Effector CD4-positive, alpha-beta T cell (primary cell): ENCODE results near the gene CFAP58.
A peak's percentile ranks its signal among the peaks of the same experiment; 100 is the strongest.

ENCODE experiments used
- DNase-seq: peaks from one replicate; pipeline ENCODE4 v3.0.0-alpha.2; 2020

Gene CFAP58

DNA sequence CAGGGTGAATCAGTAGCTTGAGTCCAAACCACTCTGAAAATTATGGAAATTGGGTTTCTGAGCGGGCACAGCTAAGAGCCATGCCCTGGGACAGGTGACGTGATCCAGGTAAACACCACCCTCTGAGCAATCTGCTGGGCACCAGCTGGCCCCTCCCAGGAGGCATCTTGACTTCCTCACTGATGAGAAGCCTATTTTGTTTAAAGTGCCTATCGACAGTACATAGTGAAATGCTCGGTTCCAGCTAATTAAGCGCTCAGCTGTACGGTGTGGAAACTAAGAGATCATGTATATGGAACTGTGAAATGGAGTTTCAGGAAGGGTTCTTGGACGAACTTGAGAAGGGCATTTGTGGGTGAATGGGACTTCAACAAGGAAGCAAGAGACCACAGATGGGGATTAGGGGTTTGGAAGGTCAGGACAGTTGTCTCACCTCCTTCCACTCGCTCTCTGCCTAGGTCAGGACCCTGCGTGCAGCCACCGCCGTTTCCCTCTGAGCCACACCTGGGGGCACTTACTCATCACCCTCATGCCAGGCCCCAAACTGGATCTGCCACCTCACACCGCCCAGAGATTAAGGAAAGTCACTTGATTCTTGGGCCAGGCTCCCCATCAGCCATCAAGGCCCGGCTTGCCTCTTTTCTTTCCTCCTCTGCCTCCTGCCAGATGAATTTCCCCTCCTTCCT, 18.5 kb upstream of the CFAP58 start:
- DNase-seq = no peak

DNA sequence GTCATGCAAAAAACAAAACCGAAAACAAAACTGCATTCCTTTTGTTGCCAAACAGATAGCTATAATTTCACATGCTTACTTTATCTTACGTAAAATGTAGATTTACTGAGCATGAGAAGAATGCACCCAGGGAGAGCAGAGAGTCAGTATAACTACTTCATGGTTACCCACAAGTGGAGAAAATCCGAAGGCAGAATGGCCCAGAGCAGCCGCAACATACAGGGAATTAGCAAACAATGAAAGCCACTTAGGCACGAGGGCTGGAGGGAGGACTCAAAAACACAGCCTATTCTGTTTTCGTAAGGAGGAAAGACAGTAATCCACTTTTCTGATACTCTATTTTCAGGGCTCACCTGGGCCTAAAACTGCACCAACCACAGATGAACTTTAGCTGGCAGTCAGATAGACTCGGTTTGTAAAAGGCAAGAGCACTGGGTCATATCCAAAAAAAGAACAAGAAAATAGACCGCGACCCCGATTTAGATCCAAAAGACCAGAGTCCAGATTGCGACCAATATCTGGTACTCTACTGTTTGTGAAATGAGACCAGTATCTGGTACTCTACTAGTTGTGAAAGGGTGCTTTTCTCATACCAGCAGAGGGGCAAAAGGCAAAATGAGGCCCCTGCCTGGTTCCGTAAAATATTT, 16.7 kb upstream of the CFAP58 start:
- DNase-seq = no peak

DNA sequence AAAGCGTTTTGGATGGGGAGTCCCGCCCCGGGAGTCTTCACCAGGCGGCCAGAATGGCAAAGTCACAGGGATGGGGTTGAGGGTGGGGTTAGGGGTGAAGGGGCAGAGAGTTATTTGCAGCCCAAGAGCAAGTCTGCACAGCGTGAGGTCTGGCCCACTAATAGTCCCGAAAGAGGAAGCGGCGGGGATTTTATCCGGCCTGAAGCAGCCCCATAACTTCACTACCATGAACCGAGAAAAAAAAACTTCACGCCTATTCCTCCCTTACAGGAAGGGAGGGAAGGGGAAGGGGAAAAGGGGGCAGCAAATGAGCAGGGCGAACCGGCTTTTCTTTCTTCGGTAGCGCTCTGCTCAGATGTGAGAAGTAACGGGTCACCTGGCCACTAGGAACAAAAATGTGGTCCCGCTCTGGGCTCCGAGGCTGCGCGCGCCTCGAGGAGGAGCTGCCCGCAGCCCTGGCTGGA, 16.1 kb upstream of the CFAP58 start:
- DNase-seq = no peak

- DNase-seq = peak; percentile 63
These were observed 15.5 kb upstream of the CFAP58 start, which contains the start of gene ITPRIP for GRCh38 chr10:104337985-104338735. Gene ITPRIP (minus strand): TSS chr10:104338465. CDS start chr10:104316051, 22,414 bp downstream.

DNA sequence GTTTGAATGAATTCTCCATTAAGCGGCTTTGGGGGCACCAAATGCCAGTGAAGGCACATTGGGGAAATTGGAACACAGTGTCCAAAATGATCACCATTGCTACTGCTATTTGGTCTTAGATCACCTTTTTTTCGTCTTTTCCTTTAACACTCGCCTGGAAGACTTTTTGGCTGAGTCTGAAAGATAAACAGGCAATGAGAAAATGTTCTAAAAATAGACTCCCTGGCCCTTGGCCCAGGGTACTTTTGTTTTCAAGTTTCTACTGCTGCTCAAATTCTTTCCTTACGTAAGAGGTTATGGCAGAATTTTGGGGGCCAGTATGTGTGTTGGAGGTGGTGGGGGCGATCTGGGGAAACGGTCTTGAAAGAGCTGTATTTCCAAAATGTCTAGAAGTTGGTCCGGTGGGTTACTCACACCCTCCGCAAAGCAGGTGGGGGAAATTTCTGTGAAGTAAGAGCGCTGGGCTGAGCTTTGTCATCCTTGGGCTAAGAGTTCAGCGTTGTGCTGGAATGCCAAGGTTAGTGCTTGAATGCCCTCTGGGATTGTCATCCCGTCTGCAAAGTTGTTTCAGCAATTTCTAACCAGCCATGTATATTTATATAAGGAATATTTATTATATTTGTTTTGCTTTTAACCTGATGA, 14.0 kb upstream of the CFAP58 start:
- DNase-seq = no peak

DNA sequence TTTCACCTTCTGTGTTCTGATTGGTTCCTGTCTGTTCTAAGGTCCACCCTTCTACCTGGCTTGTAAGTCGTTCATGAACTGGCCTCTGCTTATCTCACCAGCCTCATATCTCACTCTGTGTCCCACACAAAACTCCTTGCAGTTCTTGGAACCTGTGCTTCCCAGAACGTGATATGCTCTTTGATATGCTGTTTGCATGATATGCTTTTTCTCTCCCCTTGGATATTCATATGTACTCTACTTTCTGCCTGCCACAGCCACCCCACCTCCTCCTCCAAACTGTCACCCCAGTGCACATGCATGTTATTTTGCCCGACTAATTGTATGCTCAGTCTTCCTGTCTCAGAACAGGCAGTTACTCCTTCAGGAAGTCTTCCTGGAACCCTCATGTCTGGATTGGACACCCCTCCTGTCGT, 13.5 kb upstream of the CFAP58 start:
- DNase-seq = no peak

- no peak for DNase-seq
These were observed 13.0 kb upstream of the CFAP58 start for GRCh38 chr10:104340641-104341040.

DNA sequence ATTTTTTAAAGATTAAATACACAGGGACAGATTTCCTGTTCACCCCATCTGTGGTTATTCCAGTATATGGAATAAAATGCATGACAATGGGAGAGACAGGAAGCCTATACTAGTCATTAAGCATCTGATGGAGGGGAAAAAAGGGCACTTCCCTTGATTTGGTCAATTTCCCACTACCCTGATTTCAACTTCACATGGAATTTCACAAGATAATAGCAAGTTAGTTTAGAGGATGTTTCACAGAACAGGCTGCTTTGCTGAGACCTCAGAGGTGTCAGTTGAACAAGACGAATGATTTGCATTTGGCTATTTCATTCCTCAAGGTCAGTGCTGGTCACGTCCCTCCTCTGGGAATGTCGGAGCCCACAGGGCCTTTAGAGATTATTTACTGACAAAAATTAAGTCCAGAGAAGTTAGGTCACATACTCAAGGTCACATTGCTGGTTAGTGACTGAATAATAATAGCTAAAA, 10.7 kb upstream of the CFAP58 start:
- DNase-seq = no peak

GRCh38 chr10:104344219-104344618, 9.4 kb upstream of the CFAP58 start:
- no peak for DNase-seq

GRCh38 chr10:104345515-104345914, 8.1 kb upstream of the CFAP58 start:
- DNase-seq = no peak

DNA sequence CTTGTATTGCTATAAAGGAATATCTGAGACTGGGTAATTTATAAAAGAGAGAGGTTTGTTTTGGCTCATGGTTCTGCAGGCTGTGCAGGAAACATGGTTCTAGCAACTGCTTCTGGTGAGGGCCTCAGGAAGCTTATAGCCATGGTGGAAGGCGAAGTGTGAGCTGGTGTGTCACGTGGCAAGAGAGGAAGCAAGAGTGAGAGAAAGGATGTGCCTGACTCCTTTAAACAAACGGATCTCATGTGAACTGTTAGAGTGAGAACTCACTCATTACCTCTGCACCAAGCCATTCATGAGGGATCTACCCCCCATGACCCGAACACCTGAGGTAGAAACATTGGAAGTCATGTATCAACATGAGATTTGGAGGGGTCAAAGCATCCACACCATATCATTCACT, 7.7 kb upstream of the CFAP58 start:
- DNase-seq = no peak

- no peak for DNase-seq
These were observed 6.2 kb upstream of the CFAP58 start for GRCh38 chr10:104347295-104348045.

DNA sequence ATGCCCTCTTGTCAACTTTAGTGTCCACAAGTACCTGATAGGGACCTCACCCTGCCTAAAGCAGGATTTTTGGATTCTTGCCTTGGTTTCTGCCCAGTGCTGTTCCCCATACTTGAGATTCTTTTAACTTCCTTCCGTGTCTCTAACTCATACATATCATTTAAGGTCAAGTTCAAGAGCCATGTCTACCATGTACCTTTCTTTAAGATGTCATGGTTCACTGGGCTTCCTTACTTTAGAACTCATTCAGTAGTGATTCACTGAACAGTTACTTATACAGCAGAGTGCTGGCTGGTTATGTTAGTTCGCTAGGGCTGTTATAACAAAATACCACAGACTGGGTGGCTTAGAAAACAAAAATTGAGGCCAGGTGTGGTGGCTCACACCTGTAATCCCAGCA, 5.0 kb upstream of the CFAP58 start:
- no peak for DNase-seq

- DNase-seq = no peak
These were observed 4.0 kb upstream of the CFAP58 start for GRCh38 chr10:104349623-104350126.

DNA sequence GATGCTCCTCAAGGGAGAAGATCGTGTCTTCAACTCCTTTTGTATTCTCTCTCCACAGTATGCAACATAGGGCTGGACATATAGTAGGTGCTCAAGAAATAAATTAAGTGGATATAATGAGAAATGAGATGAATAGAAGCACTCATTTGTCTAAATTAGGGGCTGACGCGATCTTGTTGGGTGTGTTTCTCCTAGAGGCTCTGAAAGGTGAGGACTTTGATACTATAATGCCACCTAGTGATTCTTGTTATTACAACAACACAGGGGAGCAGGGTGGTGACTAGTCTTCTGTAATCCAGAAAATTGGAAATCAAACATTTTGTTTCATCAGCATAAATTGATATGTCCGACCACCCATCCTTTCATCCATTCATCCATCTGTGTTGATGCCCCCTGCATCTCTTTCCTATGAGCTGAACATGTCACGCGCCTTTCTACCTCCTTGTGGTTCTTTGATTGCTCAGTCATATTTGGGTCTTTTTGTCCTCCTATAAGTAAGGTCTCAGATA, 3.5 kb upstream of the CFAP58 start:
- DNase-seq = no peak

DNA sequence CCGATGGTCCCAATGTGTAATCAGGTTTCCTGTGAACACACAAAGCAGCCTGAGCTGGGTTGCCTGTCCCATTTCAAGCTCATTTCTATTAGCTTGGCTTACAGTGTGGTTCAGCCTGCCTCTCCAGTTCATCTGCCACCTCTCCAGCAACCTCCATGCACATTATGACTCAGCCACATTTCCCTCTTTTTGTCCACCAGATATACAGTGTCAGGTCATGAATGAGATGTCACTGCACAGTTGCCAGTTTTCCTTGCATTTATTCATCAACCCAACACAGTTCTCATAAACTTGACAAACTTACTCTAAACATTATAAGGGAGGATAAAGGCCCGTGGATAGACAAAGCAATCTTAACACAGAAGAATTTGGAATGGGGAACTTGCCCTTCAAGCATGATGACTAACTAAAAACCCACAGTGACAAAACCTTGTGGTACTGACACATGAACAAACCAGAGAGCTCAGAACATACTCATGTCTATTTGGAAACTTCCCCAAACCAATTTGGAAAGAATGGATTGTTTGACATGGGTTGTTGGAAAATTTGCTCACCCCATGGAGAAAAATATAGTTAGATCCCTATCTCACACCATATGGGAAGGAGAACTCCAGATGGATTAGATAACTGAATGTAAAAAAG, 2.5 kb upstream of the CFAP58 start:
- no peak for DNase-seq

DNA sequence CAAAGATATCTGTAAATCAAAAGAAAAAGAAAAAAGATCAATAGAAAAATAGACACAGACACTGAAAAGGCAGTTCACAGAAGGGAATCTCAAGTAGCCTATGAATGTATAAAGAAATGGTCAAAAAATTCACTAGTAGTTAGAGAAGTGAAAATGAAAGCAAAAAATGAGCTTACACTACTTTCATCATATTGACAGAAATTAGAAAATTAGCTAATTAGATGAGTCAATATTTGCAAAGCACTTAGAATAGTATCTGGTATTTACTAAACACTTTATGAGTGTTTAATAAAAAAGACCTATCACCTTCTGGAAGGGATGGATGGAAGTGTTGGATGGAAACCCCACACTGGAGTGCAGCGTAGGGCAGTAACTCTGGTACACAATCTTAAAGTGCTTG, 1.7 kb upstream of the CFAP58 start:
- no peak for DNase-seq

DNA sequence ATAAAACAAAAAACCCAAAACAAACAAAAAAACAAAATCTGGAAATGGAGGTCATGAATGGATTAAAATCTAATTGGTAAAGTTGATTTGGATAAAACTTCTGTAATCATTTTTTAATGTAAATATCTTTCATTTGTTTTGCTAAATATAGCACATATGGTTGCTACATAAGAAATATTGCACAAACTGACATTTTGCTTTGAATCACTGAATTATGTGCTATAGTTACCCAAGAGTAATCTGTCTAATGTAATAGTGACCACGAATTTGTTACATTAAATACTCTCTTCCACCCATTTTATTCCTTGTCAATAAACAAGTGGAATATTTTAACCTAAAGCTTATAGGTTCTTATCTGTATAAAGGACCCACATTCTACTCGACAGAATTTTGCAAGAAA, 6.2 kb downstream of the CFAP58 start:
- DNase-seq = no peak

DNA sequence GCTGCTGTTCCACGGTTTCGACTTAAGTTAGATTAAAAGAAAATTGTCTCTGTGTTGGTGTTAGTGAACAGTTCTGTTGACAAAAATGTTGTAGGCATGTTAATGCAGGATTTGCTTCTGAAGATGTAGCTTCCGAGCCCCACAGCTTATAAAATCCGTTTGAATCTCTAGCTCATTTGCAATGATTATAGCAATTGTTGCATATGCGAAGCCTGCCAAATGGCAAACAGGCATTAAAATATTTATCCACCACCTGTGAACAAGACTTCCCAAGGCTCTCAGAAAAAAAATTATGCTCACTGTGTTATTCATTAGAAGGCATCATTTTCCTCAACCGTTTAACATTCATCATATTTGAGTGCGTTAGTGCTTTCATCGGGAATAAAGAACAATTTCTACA, 14.3 kb downstream of the CFAP58 start:
- no peak for DNase-seq

- no peak for DNase-seq
These were observed 14.7 kb downstream of the CFAP58 start for GRCh38 chr10:104368381-104368780.

DNA sequence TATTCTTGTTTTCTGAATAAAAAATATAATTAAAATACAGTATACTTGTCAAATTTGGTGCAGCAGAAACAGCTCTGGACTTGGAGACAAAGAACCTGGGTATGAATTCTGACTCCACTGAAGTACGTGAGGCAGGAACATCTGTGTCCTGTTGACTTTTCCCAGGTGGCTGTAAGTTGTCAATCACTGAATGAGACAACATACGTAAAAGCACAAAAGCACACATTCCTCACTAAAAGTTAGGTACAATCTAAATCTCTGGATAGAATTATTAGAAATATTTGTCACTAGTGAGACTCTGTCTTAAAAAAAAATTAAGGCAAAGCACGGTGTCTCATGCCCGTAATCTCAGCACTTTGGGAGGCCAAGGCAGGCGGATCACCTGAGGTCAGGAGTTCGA, 18.1 kb downstream of the CFAP58 start:
- DNase-seq = no peak
